Measurements from ENCODE around the gene LRRC8A.

DNA sequence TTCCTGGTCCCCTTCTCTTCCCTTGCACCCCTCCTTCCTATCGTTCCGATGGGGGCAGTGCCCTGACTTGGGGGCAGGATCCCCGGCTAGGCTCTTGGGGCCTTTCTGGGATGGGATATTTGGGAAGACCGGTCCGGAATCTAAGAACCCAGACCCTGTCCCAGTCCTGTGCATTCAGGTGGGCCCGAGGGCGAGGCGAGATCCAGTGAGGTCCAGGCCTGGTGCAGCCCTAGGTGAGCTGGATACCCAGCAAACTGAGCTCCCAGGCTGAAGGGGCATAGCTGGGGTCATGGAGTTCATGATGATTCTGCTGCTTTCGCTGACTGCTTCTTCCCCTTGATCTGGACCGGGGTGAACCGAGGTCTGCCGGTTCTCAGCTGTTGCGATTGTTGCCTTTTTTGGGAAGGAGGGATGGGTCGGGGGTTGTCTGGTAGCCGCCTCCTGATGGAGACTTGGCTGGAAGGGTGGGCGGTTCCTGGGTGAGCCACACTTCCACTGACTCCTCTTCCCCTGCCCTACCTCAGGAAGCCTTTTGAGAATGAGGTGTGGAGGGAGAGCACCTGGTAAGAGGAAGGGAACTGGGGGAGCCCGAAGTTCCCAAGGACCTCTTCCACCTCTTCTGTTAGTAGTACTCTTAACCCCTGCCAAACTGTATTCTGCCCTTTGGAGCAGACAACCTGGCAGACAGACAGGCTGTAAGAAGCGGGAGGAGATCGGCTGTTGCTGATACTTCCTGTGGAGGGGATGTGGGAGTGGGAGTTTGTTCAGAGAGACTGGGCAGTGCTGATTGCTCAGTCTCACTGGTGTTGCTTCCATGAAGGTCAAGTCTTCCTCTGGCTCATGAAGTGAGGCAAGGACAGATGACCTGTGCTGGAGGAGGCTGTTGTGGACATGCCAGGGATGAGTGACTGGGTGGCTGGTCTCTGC, 1.0 kb downstream of the LRRC8A start:
- TF ChIP-seq REST (IDR thresholded peaks at IDR 0.05; ENCODE audit: unreplicated experiment) (no peak), POLR2AphosphoS5 (IDR thresholded peaks at IDR 0.05; ENCODE audit: low read depth) (no peak), EZH2 (IDR thresholded peaks at IDR 0.05; ENCODE audit: low read depth, unreplicated experiment) (no peak), CREB1 (CRISPR knock-in tag; IDR thresholded peaks at IDR 0.05; ENCODE audit: low read depth) (no peak)
- TF ChIP-seq, protein P1, sequence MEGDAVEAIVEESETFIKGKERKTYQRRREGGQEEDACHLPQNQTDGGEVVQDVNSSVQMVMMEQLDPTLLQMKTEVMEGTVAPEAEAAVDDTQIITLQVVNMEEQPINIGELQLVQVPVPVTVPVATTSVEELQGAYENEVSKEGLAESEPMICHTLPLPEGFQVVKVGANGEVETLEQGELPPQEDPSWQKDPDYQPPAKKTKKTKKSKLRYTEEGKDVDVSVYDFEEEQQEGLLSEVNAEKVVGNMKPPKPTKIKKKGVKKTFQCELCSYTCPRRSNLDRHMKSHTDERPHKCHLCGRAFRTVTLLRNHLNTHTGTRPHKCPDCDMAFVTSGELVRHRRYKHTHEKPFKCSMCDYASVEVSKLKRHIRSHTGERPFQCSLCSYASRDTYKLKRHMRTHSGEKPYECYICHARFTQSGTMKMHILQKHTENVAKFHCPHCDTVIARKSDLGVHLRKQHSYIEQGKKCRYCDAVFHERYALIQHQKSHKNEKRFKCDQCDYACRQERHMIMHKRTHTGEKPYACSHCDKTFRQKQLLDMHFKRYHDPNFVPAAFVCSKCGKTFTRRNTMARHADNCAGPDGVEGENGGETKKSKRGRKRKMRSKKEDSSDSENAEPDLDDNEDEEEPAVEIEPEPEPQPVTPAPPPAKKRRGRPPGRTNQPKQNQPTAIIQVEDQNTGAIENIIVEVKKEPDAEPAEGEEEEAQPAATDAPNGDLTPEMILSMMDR (conservative IDR thresholded peaks at IDR 0.05; ENCODE audit: low read depth in 2 of 2): no peak
